Amniotic stem cell (primary cell): Measurements from ENCODE around the gene STIP1.

Source experiments
- DNase-seq: peaks from one replicate; lab custom pipeline; 2025; lab: John Stamatoyannopoulos, UW

Gene STIP1

DNA sequence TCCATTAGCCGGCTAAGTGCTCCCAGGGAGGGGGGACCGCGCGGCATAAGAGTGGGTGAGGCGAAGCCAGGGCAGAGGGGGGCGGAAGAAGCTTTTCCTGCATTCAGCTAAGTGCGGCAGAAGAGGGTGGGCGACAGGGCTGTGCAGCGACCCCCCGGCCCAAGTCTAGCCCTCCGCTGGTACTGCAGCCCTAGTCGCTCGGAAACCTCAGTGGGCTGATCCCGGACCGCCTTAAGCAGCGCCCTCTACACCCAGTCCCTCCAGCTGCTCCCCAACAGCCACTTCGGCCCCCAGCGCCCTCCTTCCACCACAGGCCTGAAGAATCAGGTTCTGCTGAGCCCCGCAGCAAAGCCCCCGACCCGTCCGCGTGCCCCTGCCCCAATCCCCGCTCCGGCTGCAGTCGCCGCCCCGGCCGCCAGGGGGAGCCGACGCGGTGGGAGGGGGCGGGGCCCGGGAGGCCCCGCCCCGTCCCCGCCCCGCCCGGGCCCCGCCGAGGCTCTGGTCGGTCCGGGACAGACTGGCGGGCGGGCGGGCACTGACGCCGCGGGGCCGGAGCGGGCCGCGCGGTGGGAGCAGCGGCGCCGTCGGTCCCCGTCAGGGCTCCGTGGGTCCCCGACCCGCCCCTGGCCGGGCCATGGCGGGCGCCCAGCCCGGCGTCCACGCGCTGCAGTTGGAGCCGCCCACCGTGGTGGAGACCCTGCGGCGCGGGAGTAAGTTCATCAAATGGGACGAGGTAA is 65.2 kb downstream of the STIP1 start, which contains the start of gene PLCB3:
Gene PLCB3, plus strand, starts transcription at position 515 of the 737 bp plus-strand sequence. Its CDS starts 120 bp downstream, at position 635.
- DNase-seq = no peak

DNA sequence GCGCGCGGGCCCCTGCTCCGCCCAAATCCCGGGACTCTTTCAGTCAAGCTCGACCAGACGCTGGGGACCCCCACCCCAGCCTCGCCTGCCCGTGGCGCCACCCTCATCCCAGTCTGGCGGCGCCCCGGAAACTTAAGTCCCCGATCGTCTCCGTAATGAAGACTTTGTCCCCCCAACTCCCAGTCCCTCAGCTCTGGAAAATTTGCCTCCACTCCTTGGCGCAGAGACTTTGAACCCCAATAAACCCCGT is 65.7 kb downstream of the STIP1 start:
- DNase-seq = no peak

DNA sequence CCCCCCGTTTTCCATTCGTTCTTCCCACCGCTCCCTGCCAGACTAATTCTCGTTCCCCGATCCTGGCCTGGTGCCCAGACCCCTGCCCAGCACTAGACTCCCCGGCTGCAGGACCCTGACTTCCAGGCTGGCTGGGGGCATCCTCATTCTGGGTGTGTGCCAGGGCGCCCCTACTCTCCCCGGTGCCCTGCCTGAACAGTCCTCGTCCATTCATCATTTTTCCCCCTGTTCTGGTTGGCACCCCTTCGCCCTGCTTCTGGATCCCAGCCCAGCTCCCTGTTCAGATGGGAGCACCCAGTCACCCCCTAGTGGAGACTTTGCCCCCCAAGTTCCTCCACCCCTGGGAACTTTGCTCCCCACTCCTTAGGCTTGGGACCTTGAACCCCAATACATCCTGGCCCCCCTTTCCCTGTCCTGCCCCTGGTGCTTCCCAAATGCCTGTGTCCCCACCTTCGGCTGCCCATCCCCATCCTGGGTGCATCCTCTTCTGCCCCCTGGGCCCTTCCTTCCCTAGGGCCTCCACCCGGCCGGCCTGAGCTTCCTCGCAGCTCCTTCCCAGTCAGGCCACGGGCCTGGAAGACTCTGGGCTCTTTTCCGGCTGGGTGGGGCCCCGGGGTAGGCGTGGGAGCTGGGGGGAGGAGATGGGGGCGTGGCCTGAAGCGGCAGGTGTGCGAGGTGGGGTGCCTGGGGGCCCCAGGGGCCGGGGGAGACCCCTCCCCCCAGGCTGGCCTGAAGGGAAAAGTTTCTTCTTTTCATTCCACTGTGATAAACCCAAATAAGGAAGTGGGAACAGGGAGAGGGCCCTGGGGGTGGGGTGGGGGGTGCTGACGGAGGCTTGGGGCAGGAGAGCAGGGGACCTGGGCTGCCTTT is 66.3 kb downstream of the STIP1 start:
- DNase-seq = no peak

DNA sequence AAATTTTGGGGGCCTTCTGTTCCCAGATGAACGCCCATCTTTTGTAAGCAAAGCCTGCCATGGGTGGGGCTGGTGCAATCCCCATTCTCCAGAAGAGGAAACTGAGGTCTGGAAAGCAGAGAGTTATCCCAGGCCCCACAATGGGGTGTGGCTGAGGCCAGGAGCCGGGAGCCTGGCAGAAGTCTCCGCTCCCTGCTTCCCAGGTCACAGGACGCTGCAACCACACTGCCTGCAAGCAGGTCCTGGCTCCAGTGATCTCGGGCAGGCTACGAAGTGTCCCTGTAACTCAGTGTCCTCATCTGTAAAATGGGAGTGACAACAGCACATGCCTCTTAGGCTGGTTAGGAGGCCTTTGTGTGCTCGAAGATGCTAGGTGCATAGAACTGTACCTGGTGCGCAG is 67.1 kb downstream of the STIP1 start:
- no peak for DNase-seq

DNA sequence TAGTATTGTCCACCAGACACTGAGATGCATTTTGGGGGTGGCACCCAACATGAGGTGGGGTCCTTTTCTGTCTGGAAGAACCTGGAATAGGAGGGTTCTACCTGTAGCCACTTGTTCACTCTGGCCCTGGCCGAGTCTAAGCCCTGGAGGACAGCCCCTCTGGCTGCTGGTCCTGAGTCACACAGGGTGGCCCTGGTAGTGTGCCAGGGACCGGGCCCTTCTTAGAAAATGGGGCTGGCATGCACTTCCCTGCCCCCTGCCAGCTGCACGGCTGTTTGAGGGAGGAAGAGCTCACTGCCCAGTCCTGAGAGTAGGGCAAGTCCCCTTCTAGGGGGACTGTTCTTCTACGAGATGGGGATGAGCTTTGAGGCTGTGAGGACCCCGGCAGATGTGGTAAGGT is 67.5 kb downstream of the STIP1 start:
- DNase-seq = no peak
